Measurements from ENCODE around the gene PCNT. TPM values are rescaled to one million over a fixed set of nuclear protein-coding genes. Genes with fewer than 3 reads are reported as not detected.

PCNT gene
- total and polyA plus RNA-seq, 2 experiments from 2014 or later = 14.9 to 23.8 TPM

- TF ChIP-seq EZH2 (IDR thresholded peaks at IDR 0.05; ENCODE audit: insufficient read depth, poor library complexity, severe bottlenecking) = no peak
- TF ChIP-seq EZH2phosphoT487 (IDR thresholded peaks at IDR 0.05; ENCODE audit: insufficient read depth, low read depth) = no peak
- H3K9me3 ChIP-seq (ENCODE audit: low read depth) = no peaks in the 10 kb centered on the region
- no peak for DNase-seq
- no peaks in the 10 kb centered on the region for H4K20me1 ChIP-seq (ENCODE audit: insufficient read depth)
- no peak overlapping the region for H3K4me3 ChIP-seq
- no peak overlapping the region for H3K4me2 ChIP-seq (ENCODE audit: unreplicated experiment)
- 97% methylated on average over 30 to 31 of the region's 33 CpGs for WGBS, 2 experiments (ENCODE audit: low coverage in 1 of 2, low lambda C conversion rate in 2 of 2, missing lambda C conversion rate in 2 of 2)
- peaks cover 8% of the 10 kb centered on the region; the same call in 1 of the 2 replicates for H3K36me3 ChIP-seq (ENCODE audit: low read depth)
- no peaks in the 10 kb centered on the region for H3K79me2 ChIP-seq (ENCODE audit: insufficient read depth)
- H3K27me3 ChIP-seq (replicated peaks; ENCODE audit: insufficient read depth) = no peaks in the 10 kb centered on the region
- no peaks in the 10 kb centered on the region for H3K4me1 ChIP-seq (ENCODE audit: insufficient read depth)
- no peaks in the 10 kb centered on the region for H3F3A ChIP-seq (ENCODE audit: insufficient read depth)
- no peak overlapping the region for H3K9ac ChIP-seq
- H2AFZ ChIP-seq = no peak overlapping the region
- no peaks in the 10 kb centered on the region for H3K9me2 ChIP-seq (ENCODE audit: insufficient read depth)
- in situ Hi-C loops (cut with MboI) = no loop called here
- H3K27ac ChIP-seq = no peak overlapping the region
Observed at GRCh38 chr21:46355161-46356004, 31.4 kb downstream of the PCNT start.

- H3F3A ChIP-seq (ENCODE audit: insufficient read depth) = no peaks in the 10 kb centered on the region
- no peak for DNase-seq
- H2AFZ ChIP-seq = no peak overlapping the region
- 95% methylated on average over 12 to 13 of the region's 13 CpGs for WGBS, 2 experiments (ENCODE audit: low coverage in 1 of 2, low lambda C conversion rate in 2 of 2, missing lambda C conversion rate in 2 of 2)
- H3K36me3 ChIP-seq (ENCODE audit: low read depth) = peaks cover 7% of the 10 kb centered on the region; the same call in 1 of the 2 replicates
- no peaks in the 10 kb centered on the region for H3K9me2 ChIP-seq (ENCODE audit: insufficient read depth)
- no peaks in the 10 kb centered on the region for H3K27me3 ChIP-seq (replicated peaks; ENCODE audit: insufficient read depth)
- no peak overlapping the region for H3K9ac ChIP-seq
- TF ChIP-seq EZH2phosphoT487 (IDR thresholded peaks at IDR 0.05; ENCODE audit: insufficient read depth, low read depth) = no peak
- TF ChIP-seq EZH2 (IDR thresholded peaks at IDR 0.05; ENCODE audit: insufficient read depth, poor library complexity, severe bottlenecking) = no peak
- no peaks in the 10 kb centered on the region for H4K20me1 ChIP-seq (ENCODE audit: insufficient read depth)
- no peak overlapping the region for H3K27ac ChIP-seq
- H3K4me2 ChIP-seq (ENCODE audit: unreplicated experiment) = no peak overlapping the region
- H3K79me2 ChIP-seq (ENCODE audit: insufficient read depth) = no peaks in the 10 kb centered on the region
- in situ Hi-C loops (cut with MboI) = no loop called here
- no peak overlapping the region for H3K4me3 ChIP-seq
- H3K9me3 ChIP-seq (ENCODE audit: low read depth) = no peaks in the 10 kb centered on the region
- H3K4me1 ChIP-seq (ENCODE audit: insufficient read depth) = no peaks in the 10 kb centered on the region
Observed at GRCh38 chr21:46356005-46356338, 32.0 kb downstream of the PCNT start.

GRCh38 chr21:46356494-46357334, 32.8 kb downstream of the PCNT start:
- no peak overlapping the region for H3K9ac ChIP-seq
- no peaks in the 10 kb centered on the region for H3K9me2 ChIP-seq (ENCODE audit: insufficient read depth)
- TF ChIP-seq EZH2phosphoT487 (IDR thresholded peaks at IDR 0.05; ENCODE audit: insufficient read depth, low read depth) (no peak), EZH2 (IDR thresholded peaks at IDR 0.05; ENCODE audit: insufficient read depth, poor library complexity, severe bottlenecking) (no peak)
- no peaks in the 10 kb centered on the region for H4K20me1 ChIP-seq (ENCODE audit: insufficient read depth)
- H3F3A ChIP-seq (ENCODE audit: insufficient read depth) = no peaks in the 10 kb centered on the region
- 90 to 91% methylated on average over 21 to 23 of the region's 23 CpGs for WGBS, 2 experiments (ENCODE audit: low coverage in 1 of 2, low lambda C conversion rate in 2 of 2, missing lambda C conversion rate in 2 of 2)
- no peaks in the 10 kb centered on the region for H3K4me1 ChIP-seq (ENCODE audit: insufficient read depth)
- no peaks in the 10 kb centered on the region for H3K79me2 ChIP-seq (ENCODE audit: insufficient read depth)
- H3K4me2 ChIP-seq (ENCODE audit: unreplicated experiment) = no peak overlapping the region
- H3K27ac ChIP-seq = no peak overlapping the region
- no peak for DNase-seq
- no peak overlapping the region for H2AFZ ChIP-seq
- H3K27me3 ChIP-seq (replicated peaks; ENCODE audit: insufficient read depth) = no peaks in the 10 kb centered on the region
- no peak overlapping the region for H3K4me3 ChIP-seq
- in situ Hi-C loops (cut with MboI) = no loop called here
- no peaks in the 10 kb centered on the region for H3K9me3 ChIP-seq (ENCODE audit: low read depth)
- H3K36me3 ChIP-seq (ENCODE audit: low read depth) = peaks cover 7% of the 10 kb centered on the region; the same call in 1 of the 2 replicates

- H4K20me1 ChIP-seq (ENCODE audit: insufficient read depth) = no peaks in the 10 kb centered on the region
- in situ Hi-C loops (cut with MboI) = no loop called here
- no peak overlapping the region for H2AFZ ChIP-seq
- no peaks in the 10 kb centered on the region for H3K27me3 ChIP-seq (replicated peaks; ENCODE audit: insufficient read depth)
- H3K79me2 ChIP-seq (ENCODE audit: insufficient read depth) = no peaks in the 10 kb centered on the region
- no peak for TF ChIP-seq EZH2 (IDR thresholded peaks at IDR 0.05; ENCODE audit: insufficient read depth, poor library complexity, severe bottlenecking)
- H3K36me3 ChIP-seq (ENCODE audit: low read depth) = peaks cover 7% of the 10 kb centered on the region; the same call in 1 of the 2 replicates
- 87 to 88% methylated on average over 4 of the region's 4 CpGs for WGBS, 2 experiments (ENCODE audit: low coverage in 1 of 2, low lambda C conversion rate in 2 of 2, missing lambda C conversion rate in 2 of 2)
- no peak overlapping the region for H3K4me3 ChIP-seq
- H3K9me3 ChIP-seq (ENCODE audit: low read depth) = no peaks in the 10 kb centered on the region
- H3K4me2 ChIP-seq (ENCODE audit: unreplicated experiment) = no peak overlapping the region
- H3K4me1 ChIP-seq (ENCODE audit: insufficient read depth) = no peaks in the 10 kb centered on the region
- no peak overlapping the region for H3K9ac ChIP-seq
- no peak overlapping the region for H3K27ac ChIP-seq
- no peaks in the 10 kb centered on the region for H3F3A ChIP-seq (ENCODE audit: insufficient read depth)
- H3K9me2 ChIP-seq (ENCODE audit: insufficient read depth) = no peaks in the 10 kb centered on the region
- no peak for DNase-seq
Observed at GRCh38 chr21:46357335-46357604, 33.3 kb downstream of the PCNT start.

Measured in GM23248 (cell line).